Endothelial cell of umbilical vein (primary cell): ENCODE measurements around the gene KLHL5.

Source experiments
- CTCF ChIP-seq, 2 donors: IDR thresholded peaks; 1 replicate in 1 of 2; 2 replicates in 1 of 2; pipeline ENCODE4 v1.5.1; 2011; ENCODE audit warnings: low read length in 2 of 2, mild to moderate bottlenecking in 2 of 2, moderate library complexity in 2 of 2, control low read depth in 1 of 2, inconsistent platforms in 1 of 2, low read depth in 1 of 2; ENCODE audit not compliant: insufficient read depth in 1 of 2; ENCODE audit errors: extremely low read depth in 1 of 2
- EZH2 ChIP-seq: IDR thresholded peaks from 2 replicates; pipeline ENCODE4 v1.6.1; 2012; ENCODE audit warnings: borderline replicate concordance, low read depth, mild to moderate bottlenecking, moderate library complexity, low read length, inconsistent platforms; ENCODE audit not compliant: severe bottlenecking
- FOS ChIP-seq: IDR thresholded peaks from 2 replicates; pipeline ENCODE4 v1.6.1; 2011; ENCODE audit warnings: mild to moderate bottlenecking, low read length, moderate library complexity, borderline replicate concordance; ENCODE audit not compliant: insufficient read depth
- GATA2 ChIP-seq: IDR thresholded peaks from 2 replicates; pipeline ENCODE4 v1.7.0; 2011; ENCODE audit warnings: low read depth, mild to moderate bottlenecking, moderate library complexity, mixed read lengths, low read length; ENCODE audit not compliant: insufficient read length, insufficient read depth
- JUN ChIP-seq: IDR thresholded peaks from 2 replicates; pipeline ENCODE4 v1.6.1; 2011; ENCODE audit warnings: borderline replicate concordance, low read depth; ENCODE audit not compliant: insufficient read length, insufficient read depth
- MAX ChIP-seq: IDR thresholded peaks from 2 replicates; pipeline ENCODE4 v1.6.1; 2011; ENCODE audit not compliant: insufficient read depth, insufficient read length
- MYC ChIP-seq: IDR thresholded peaks from one replicate; pipeline ENCODE4 v1.6.1; 2011; ENCODE audit warnings: mild to moderate bottlenecking, low read depth, low read length
- POLR2A ChIP-seq: IDR thresholded peaks from 2 replicates; pipeline ENCODE4 v1.6.1; 2012; ENCODE audit warnings: low read depth, mild to moderate bottlenecking, control low read depth, low read length
- POLR2AphosphoS5 ChIP-seq: IDR thresholded peaks from 2 replicates; pipeline ENCODE4 v1.6.1; 2012; ENCODE audit warnings: low read depth, mild to moderate bottlenecking, control low read depth, low read length, moderate library complexity; ENCODE audit not compliant: insufficient read depth

GRCh38 chr4:39050590-39050989, 11.4 kb upstream of the KLHL5 start:
- TF ChIP-seq POLR2A = no peak
- TF ChIP-seq CTCF (IDR thresholded peaks at IDR 0.05; ENCODE audit: extremely low read depth in 1 of 2, insufficient read depth in 1 of 2, low read depth in 1 of 2, low read length in 2 of 2) = no peak
- TF ChIP-seq MYC = no peak
- no peak for TF ChIP-seq EZH2
- no peak for TF ChIP-seq POLR2AphosphoS5
- no peak for TF ChIP-seq JUN
- TF ChIP-seq GATA2 = no peak
- TF ChIP-seq MAX = no peak
- no peak for TF ChIP-seq FOS
